ENCODE data around the gene NCKAP5.

NCKAP5 gene

GRCh38 chr2:132975193-132976105 lies 592.8 kb downstream of the NCKAP5 start:
- no peak for DNase-seq

DNA sequence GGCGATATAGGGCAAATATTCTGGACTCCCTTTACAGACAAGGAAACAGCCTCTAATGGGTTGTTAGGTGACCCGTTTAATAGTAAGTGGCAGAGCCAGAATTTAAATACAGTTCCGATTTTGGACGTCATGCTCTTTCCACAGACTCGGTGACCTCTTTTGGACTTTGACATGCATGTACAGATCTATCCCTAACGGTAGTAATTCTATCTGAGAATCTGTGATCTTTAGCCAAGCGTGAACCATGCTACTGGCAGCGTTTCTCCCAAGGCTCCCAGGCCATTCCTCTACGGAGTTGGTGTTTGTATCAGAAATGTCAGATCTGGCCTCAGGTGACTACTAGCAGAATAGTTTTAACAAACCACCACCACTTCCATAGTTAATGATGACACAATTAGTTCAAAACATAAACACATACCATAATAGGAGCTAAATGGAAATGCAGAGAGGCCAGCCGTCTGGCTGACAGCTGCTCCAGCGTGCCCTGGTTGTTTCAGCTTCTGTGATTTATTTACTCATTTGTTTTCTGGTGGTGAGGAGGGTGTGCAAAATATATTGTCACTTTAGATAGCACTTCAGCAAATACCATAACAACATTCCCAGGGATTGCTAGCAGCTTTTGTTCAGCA lies 593.7 kb downstream of the NCKAP5 start:
- no peak for DNase-seq

GRCh38 chr2:132971310-132972061 lies 596.8 kb downstream of the NCKAP5 start:
- no peak for DNase-seq

DNA sequence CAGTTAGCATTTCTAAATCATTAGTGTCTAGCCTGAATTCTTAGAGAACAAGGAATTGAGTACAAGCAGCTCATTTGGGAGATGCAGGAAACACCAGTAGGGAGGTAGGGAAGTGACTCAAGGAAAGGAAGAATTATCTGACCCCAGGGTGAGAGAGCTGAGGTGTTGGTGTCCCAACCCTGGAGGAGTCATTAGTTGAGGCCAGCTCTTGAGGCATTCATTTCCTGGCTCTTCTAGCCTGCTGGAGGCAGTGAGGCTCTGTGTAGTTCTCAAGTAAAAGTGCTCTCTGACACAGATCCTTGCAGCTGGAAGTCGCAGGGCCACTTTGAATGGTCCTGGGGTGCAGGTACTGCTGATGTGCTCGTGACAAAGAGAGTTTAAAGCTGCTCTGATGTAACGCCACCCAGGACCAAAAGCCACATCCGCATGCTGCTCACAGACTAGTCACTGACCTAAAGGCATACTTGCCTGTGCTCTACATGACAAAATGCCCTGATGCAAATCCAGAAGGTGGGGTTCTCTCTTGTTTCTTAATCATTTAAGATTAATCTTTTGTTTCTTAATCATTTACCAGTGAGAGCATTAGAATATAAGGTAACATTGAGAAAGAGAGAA lies 598.8 kb downstream of the NCKAP5 start:
- DNase-seq = no peak

DNA sequence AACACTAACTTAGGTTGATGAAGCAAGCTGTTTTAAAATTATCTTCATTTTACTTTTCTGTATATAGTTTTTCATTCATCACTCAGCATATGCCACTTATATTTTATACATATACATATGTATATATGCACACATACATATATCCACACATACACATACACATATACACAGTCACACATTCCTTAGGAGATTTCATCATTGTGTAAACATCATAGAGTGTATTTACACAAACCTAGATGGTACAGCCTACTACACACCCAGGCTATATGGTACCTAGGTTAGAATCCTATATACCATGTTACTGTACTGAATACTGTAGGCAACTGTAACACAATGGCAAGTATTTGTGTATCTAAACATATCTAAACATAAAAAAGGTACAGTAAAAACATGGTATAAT lies 602.8 kb downstream of the NCKAP5 start:
- no peak for DNase-seq

GRCh38 chr2:132963161-132963560 lies 605.1 kb downstream of the NCKAP5 start:
- DNase-seq = no peak

GRCh38 chr2:132958887-132959286 lies 609.4 kb downstream of the NCKAP5 start:
- DNase-seq = no peak

DNA sequence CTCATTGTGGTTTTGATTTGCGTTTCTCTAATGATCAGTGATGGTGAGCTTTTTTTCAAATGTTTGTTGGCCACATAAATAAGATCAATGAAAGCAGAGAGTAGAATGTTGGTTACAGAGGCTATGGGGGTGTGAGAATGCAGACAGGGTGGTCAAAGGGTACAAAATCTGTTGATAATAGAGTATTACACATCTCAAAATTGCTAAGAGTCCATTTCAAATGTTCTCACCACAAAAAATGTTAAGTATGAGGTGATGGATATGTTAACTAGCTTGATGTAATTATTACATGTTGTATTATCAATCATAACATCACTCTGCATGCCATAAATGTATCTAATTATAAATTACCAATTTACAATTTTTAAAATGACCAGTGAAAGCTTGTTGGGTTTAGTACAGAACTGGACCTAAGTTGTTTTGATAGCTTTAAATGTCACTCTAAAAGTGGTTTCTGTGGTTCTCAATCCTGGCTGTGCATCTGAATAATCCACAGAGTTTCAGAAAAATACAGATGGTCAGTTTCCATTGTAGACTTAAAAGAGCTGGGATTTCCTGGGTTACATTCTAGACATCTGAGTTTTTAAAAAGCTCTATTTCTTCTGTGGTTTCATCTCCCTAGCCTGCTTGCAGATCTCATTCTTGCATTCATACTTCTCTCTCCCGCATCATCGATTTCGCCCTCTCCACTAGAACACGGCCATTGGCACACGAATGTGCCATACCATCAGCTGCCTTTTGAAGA lies 612.2 kb downstream of the NCKAP5 start:
- no peak for DNase-seq

GRCh38 chr2:132953771-132954170 lies 614.5 kb downstream of the NCKAP5 start:
- DNase-seq = no peak

DNA sequence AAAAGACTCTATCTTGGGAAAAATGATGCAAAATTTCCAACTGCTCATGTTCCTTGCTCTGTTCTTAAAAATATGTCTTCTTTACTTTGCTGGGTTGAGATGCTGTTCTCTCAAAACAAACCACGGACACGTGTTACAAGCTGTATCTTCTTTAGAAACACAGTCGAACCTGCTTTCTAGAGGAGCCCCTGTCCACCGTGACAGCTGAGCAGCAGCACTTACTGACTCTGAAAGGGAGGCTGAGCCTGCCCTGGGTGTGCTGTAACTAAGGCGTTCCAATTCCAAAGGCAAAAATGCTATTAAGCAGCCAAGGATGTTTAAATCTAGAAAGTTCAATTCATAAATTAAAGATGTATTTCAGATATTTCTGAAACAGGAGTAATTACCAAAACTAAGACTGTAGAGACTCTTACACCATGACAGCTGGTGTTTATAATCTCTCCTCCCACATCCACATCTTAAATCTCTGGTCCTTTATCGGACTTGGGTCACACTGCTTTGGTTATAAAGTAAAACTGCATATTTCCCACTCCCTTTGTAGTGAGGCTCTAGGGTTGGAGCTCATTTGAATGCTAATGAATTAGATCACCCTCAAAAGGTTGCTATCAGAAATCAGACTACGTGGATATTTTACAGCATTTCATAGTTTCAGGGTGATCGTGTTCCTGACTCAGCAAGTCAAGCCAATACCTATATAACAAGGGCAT lies 617.1 kb downstream of the NCKAP5 start:
- no peak for DNase-seq

DNA sequence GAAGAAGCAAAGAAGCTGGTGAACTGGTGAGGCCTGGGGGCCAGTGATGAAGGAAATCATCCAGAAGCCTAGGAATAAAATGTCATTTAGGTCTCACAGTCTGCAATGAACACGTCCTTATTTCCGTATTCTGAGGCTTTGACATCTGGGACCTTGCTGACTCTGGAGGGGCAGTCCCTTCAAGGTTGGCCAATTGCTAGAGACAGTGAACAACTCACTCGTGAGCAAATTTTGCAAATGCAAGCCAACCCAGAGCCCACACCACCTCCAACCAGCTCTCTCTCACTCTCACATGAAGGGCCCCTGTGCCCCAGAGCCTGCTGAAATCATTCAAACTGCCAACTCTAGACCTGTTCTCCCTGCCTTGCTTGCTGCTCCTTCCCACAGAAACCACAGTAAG lies 619.2 kb downstream of the NCKAP5 start:
- no peak for DNase-seq

DNA sequence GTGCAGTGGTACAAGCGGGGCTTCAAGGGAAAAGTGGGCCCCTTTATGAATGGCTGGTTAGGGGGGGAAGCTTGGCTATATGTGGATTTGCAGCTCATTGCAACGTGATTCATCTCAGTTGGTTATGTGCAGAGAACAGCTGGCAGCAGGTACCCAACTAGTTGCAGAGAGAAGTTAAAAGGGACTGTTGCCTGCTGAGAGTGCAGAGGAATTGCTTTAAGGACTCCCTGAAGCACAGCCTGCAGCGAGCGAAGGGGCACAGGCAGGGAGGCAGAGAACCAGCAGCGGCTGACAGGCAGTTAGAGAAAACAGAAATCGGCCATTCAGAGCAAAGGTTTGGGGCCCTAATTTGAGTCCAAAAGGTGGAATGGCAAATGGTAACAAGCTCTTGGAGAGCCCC lies 620.1 kb downstream of the NCKAP5 start:
- no peak for DNase-seq

DNA sequence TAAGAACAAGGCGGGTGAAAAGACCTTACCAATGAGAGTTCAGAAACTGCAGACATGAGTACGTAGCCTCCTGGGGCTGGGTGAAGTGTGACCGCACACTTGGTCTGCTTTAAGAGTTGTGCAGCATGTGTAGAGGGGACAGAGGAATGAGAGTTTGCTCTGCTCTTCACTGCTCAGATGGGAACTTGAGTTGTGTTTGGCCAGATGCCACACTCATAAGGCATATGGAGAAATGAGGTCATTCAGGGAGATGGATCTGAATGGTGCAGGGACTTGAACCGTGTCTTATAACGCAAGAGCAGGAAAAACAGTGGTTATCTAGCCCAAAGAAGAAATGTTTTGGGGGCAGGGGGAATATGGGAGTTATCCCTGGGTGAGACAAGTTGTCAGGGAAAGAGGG lies 624.4 kb downstream of the NCKAP5 start:
- DNase-seq = no peak

DNA sequence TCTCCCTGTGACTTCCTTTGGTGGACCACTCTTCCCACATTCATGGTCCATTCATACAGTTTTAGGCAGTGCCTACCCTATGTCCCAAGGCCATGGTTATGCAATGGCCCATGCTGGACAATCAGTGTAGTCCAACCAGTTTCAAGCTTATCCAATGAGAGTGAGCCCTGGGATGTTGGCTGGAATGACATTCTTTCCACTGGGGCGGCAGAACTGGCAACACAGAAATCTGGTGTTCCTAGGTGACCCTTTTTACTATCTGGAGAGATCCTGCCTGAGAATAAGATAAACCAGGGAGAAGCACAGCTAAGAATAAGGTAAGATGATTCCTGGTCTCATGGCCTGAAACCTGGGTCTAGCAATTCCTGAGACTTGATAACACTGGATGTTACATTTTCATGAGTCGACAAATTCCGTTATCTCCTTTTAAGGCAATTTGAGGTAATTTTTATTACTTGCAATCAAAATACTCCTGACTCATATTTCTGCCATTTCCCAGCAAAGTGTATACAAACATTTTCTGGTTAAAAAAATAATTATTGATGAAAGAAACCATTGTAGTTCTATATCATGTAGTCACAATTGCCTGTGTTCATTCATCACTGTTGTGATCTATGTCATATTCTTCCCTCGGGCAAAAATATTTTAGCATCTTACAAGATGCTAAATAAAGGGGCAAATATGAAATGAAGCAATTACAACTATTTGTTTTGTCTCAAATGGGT lies 626.8 kb downstream of the NCKAP5 start:
- no peak for DNase-seq

DNA sequence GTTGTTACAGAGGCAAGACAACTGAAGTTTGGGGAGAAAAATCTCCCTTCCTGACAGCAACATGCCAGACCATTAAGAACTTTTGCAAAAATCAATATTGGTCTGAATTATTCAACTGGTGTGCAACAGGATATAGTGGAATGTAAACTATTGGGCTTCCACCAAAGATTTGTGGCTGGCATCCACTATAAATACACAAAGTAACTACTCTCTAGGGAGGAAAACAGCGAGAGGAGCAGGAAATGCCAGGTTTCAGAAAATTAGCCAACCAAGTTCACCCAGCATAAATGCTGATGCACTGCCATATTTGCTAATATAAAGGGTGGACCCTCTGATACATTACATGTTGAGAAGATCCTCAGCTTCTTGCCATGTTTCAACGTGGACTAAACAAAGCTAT lies 630.6 kb downstream of the NCKAP5 start:
- DNase-seq = no peak

DNA sequence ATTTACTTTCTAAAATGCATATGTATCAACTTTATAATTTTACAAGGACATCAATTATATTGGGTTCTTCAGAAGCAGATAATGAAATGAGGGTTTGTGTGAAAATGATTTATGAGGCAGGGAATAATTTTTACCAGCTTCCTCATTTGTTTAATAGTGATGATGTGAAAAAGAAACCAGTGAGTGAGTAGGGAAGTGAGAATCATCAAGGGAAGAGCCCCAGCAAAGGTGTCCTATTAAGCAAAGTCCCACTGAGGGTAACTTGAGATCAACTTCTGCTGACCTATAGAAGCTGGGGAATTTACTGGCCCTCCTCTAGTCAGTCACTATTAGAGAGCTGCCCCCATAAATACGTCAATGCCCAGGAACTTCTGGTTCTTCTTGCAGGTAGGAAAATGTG lies 631.5 kb downstream of the NCKAP5 start:
- no peak for DNase-seq

DNA sequence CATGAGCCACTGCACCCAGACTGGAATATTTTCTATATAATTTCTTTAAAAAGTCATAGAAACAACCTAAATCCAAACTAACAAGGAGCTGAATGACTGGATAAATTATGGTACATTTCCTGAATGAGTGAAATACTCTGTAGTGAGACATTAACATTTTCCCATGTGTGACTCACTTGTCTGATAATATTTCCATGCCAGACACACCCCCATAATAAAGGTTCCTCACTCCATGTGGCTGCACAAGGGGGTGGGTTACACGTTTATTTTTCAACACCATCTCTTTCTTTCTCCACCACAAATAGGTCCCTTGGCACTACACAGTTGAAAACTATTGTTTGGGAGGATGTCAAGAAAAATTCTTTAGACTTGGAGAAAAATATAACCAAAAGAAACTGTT lies 632.0 kb downstream of the NCKAP5 start:
- DNase-seq = no peak

- DNase-seq = no peak
Measured at GRCh38 chr2:132929786-132930185, 638.5 kb downstream of the NCKAP5 start.

DNA sequence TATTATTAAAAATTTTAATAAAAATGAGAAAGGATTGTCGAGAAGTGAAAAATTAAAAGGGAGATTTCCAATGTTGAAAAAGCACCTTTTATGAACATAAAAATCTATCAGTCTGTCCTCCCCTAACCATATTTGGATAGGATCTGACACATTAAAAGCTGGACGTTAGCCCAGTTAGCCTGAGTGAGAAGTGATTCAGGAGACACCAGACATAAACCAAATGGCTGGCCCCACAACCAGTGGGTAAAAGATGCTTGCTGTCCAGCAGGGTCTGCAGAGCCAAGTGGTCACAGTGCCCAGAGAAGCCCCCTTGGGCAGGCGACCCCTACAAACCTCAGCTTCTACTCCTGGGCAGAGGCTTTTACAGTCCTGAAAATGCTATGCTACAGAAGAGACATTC lies 644.5 kb downstream of the NCKAP5 start:
- DNase-seq = no peak

DNA sequence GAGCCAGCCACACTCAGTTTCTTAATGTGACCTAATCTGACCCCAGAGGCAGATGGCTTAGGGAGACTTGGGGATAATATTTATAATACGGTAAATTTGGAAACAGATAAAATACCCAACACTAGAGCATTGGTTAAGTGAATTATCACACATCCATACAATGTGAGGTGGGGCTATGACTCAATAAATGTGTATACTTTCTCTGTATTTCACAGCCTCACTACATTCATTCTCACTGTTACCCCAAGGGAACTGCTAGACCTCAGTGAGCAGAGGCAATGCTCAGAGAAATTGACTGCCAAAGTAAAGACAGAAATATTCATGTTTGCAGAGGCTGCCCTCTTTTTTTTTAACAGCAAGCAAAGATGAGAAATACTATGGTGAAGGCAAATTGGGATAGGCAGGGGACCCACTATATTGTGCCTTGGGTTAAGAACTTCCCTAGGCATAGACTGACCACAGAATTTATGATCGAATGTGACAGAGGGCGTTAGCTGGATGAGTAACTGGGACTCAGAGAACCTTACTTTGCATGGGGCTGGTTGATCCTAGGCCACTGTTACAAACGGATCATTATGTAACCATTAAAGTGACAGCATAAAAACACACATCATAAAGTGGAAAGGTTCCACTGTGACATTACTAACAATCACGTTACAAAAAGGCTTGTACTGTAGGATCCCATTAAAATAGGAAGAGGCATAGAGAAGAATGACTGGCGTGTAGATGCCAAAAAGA lies 652.3 kb downstream of the NCKAP5 start:
- no peak for DNase-seq
